Endothelial cell (in vitro differentiated cells): ENCODE results near the gene ST6GAL1. TPM values are rescaled to one million over a fixed set of nuclear protein-coding genes. Genes with fewer than 3 reads are reported as not detected.

Experiments
- DNase-seq: peaks from one replicate; pipeline ENCODE4 v3.0.0; 2021; ENCODE audit warnings: low spot score
- H3K27ac Mint-ChIP-seq: one replicate; pipeline ENCODE4 v1.8.0; 2021; ENCODE audit warnings: mixed read lengths, inconsistent platforms; ENCODE audit not compliant: unreplicated experiment
- H3K27me3 Mint-ChIP-seq: one replicate; pipeline ENCODE4 v1.8.0; 2021; ENCODE audit warnings: mild to moderate bottlenecking, moderate library complexity, mixed read lengths, inconsistent platforms; ENCODE audit not compliant: unreplicated experiment
- H3K36me3 Mint-ChIP-seq: one replicate; pipeline ENCODE4 v1.8.0; 2021; ENCODE audit warnings: mild to moderate bottlenecking, low read depth, mixed read lengths, inconsistent platforms; ENCODE audit not compliant: unreplicated experiment
- H3K4me1 Mint-ChIP-seq: one replicate; pipeline ENCODE4 v1.8.0; 2021; ENCODE audit warnings: mild to moderate bottlenecking, mixed read lengths, inconsistent platforms; ENCODE audit not compliant: unreplicated experiment
- H3K4me3 Mint-ChIP-seq: one replicate; pipeline ENCODE4 v1.8.0; 2021; ENCODE audit warnings: mild to moderate bottlenecking, mixed read lengths, inconsistent platforms; ENCODE audit not compliant: unreplicated experiment
- H3K9me3 Mint-ChIP-seq: one replicate; pipeline ENCODE4 v1.8.0; 2021; ENCODE audit warnings: mixed read lengths, inconsistent platforms; ENCODE audit not compliant: unreplicated experiment
- total RNA-seq: library from RNA; stranded (reverse); fragmentation: NEBNext Ultra II Directional; extraction: Animal tissue kit (Norgen Biotek cat#: 25700); gene quantifications from one replicate; pipeline ENCODE4 v1.2.1, GENCODE V29; 2021; ENCODE audit not compliant: unreplicated experiment
- TF ChIP-seq, protein P1 (sequence below): fragments of 200-600 bp; sonication (generic); IDR thresholded peaks from one replicate; pipeline ENCODE4 v1.5.0; 2021; ENCODE audit warnings: antibody characterized with exemption; ENCODE audit not compliant: unreplicated experiment

ST6GAL1 gene
- total RNA-seq, 1 donor from 2014 or later: 82.4 TPM

DNA sequence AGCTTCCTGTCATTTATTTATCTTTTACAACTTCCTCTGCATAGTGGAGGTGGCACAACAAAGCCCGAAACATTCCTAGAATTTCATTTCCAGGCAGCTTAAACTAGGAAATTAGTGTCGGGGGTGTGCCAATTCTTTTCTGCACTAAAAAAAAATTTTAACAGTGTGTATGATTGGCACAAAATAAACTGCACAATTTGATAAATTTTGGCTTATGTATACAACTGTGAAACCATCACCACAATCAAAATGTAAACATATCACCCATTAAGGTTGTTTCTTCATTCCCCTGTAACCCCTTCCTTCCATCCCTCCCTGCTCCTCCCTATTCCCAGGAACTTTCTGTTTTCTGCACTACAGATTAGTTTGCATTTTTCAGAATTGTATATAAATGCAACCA, 154.3 kb downstream of the ST6GAL1 start:
- Mint-ChIP-seq H3K9me3 (peaks cover 8% of the 10 kb centered on the region), H3K4me3 (no peak overlapping the region), H3K36me3 (peaks cover 4% of the 10 kb centered on the region), H3K27me3 (peaks cover 2% of the 10 kb centered on the region), H3K4me1 (peaks cover 13% of the 10 kb centered on the region), H3K27ac (peak overlapping the region; percentile 48)
- TF ChIP-seq, protein P1, sequence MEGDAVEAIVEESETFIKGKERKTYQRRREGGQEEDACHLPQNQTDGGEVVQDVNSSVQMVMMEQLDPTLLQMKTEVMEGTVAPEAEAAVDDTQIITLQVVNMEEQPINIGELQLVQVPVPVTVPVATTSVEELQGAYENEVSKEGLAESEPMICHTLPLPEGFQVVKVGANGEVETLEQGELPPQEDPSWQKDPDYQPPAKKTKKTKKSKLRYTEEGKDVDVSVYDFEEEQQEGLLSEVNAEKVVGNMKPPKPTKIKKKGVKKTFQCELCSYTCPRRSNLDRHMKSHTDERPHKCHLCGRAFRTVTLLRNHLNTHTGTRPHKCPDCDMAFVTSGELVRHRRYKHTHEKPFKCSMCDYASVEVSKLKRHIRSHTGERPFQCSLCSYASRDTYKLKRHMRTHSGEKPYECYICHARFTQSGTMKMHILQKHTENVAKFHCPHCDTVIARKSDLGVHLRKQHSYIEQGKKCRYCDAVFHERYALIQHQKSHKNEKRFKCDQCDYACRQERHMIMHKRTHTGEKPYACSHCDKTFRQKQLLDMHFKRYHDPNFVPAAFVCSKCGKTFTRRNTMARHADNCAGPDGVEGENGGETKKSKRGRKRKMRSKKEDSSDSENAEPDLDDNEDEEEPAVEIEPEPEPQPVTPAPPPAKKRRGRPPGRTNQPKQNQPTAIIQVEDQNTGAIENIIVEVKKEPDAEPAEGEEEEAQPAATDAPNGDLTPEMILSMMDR: no peak
- no peak for DNase-seq

DNA sequence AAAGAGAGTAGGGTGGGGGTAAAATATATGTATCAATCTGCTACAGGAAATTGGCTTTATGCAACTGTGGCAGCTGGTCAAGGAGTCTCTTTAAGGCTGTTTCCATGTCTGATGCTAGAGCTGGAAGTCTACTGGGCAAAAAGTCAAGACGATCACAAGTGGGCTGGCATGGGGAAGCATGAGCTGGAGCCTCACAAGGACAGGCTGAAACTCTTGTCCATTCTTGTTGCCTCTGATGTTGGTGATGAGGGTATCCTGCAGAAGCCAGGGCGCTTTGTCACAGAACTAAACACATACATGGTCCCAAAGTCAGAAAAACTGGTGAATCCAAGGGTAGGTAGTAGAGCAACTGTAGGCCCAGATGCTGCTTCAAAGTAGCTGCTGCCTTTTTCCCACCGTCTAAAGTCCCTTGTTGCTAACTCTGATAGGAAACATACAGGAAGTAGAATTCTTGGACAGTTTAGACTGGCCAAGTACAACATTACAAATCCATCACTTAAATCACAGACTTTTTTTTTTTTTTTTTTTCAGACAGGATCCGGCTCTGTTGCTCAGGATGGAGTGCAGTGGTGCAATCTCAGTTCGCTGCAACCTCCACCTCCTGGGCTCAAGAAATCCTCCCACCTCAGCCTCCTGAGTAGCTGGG, 154.8 kb downstream of the ST6GAL1 start:
- H3K4me1 Mint-ChIP-seq: peaks cover 13% of the 10 kb centered on the region
- TF ChIP-seq, protein P1: no peak
- no peak overlapping the region for H3K27ac Mint-ChIP-seq
- peaks cover 4% of the 10 kb centered on the region for H3K36me3 Mint-ChIP-seq
- peaks cover 2% of the 10 kb centered on the region for H3K27me3 Mint-ChIP-seq
- H3K4me3 Mint-ChIP-seq: no peak overlapping the region
- H3K9me3 Mint-ChIP-seq: peaks cover 8% of the 10 kb centered on the region
- no peak for DNase-seq

DNA sequence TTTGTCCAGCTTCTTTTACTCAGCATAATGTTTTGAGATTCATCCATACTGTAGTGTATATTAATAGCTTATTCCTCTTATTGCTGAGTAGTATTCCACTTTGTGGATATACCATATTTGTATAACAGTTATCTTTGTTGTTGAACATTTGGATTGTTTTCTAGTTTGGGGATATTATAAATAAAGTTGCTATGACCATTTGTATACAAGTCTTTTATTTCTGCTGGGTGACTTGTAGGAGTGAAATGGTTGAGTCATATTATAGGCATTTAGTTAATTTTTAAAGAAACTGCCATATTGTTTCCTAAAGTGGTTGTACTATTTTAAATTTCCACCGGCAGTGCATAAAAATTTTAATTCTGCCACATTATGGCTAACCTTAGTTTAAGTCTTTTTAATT, 155.6 kb downstream of the ST6GAL1 start:
- peaks cover 4% of the 10 kb centered on the region for H3K36me3 Mint-ChIP-seq
- no peak overlapping the region for H3K4me3 Mint-ChIP-seq
- H3K27me3 Mint-ChIP-seq: peaks cover 2% of the 10 kb centered on the region
- H3K9me3 Mint-ChIP-seq: peaks cover 8% of the 10 kb centered on the region
- no peak for DNase-seq
- H3K27ac Mint-ChIP-seq: no peak overlapping the region
- peaks cover 13% of the 10 kb centered on the region for H3K4me1 Mint-ChIP-seq
- TF ChIP-seq, protein P1: no peak

DNA sequence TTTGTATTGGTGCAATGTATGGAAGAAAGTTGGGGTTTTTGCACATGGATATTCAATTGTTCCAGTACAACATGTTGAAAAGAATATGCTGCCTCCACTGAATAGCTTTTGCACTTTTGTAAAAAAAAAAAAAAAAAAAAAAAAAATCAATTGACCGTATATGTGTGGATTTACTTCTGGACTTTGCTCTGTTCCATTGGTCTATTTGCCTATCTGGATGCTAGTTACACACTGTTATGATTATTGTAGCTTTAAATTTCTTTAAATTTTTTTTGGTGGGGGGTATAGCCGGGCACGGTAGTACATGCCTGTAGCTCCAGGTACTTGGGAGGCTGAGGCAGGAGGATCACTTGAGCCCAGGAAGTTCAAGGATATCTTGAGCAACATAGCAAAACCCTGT, 156.5 kb downstream of the ST6GAL1 start:
- peaks cover 2% of the 10 kb centered on the region for H3K27me3 Mint-ChIP-seq
- no peak for DNase-seq
- peaks cover 8% of the 10 kb centered on the region for H3K9me3 Mint-ChIP-seq
- TF ChIP-seq, protein P1: no peak
- no peak overlapping the region for H3K4me3 Mint-ChIP-seq
- peaks cover 13% of the 10 kb centered on the region for H3K4me1 Mint-ChIP-seq
- H3K36me3 Mint-ChIP-seq: peaks cover 4% of the 10 kb centered on the region
- H3K27ac Mint-ChIP-seq: no peak overlapping the region

DNA sequence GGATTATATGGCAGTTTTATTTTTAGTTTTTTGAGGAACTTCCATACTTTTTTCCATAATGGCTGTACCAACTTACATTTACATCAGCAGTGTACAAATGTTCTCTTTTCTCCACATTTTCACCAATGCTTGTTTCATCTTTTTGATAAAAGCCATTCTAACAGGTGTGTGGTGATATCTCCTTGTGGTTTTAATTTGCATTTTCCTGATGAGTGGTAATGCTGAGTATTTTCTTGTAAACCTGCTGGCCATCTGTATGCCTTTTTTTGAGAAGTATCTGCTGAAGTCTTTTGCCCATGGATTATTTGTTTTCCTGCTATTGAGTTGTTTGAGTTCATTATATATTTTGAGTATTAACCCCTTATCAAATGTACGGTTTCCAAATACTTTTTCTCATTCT, 158.4 kb downstream of the ST6GAL1 start:
- Mint-ChIP-seq H3K9me3 (peaks cover 8% of the 10 kb centered on the region), H3K27me3 (no peaks in the 10 kb centered on the region), H3K4me1 (peaks cover 10% of the 10 kb centered on the region), H3K4me3 (no peak overlapping the region), H3K36me3 (peaks cover 4% of the 10 kb centered on the region), H3K27ac (no peak overlapping the region)
- TF ChIP-seq, protein P1: no peak
- no peak for DNase-seq
